ENCODE results near the gene RHBDD2.
A peak's percentile ranks its signal among the peaks of the same experiment; 100 is the strongest.
"Not testable (repeated sequence)": the region's sequence is repeated elsewhere in the genome, so short reads cannot be mapped to it uniquely, and the experiment has no call there.

The RHBDD2 gene

GRCh38 chr7:75866489-75867389 is 12.1 kb upstream of the RHBDD2 start:
- DNase-seq: peak; percentile 54

- DNase-seq: no peak
Measured at GRCh38 chr7:75867390-75867717, 11.5 kb upstream of the RHBDD2 start.

- DNase-seq: no peak
Measured at GRCh38 chr7:75868153-75868552, 10.7 kb upstream of the RHBDD2 start.

GRCh38 chr7:75869776-75870379 is 9.0 kb upstream of the RHBDD2 start:
- peak; percentile 41 for DNase-seq

GRCh38 chr7:75870557-75871161 is 8.2 kb upstream of the RHBDD2 start:
- peak; percentile 37 for DNase-seq

- DNase-seq: no peak
Measured at GRCh38 chr7:75872073-75872782, 6.6 kb upstream of the RHBDD2 start.

GRCh38 chr7:75874180-75874579 is 4.7 kb upstream of the RHBDD2 start:
- not testable (repeated sequence) for DNase-seq

- DNase-seq: no peak
Measured at GRCh38 chr7:75875113-75876080, 3.4 kb upstream of the RHBDD2 start.

GRCh38 chr7:75876126-75876881 is 2.5 kb upstream of the RHBDD2 start:
- DNase-seq: no peak

GRCh38 chr7:75878312-75878768 is 494 bp upstream of the RHBDD2 start:
- no peak for DNase-seq

- peak; percentile 33 for DNase-seq
Measured at GRCh38 chr7:75879771-75880184, 944 bp downstream of the RHBDD2 start.

- no peak for DNase-seq
Measured at GRCh38 chr7:75880242-75880641, 1.4 kb downstream of the RHBDD2 start.

- no peak for DNase-seq
Measured at GRCh38 chr7:75881436-75882095, 2.7 kb downstream of the RHBDD2 start.

- DNase-seq: not testable (repeated sequence)
Measured at GRCh38 chr7:75883265-75883824, 4.5 kb downstream of the RHBDD2 start.

- DNase-seq: no peak
Measured at GRCh38 chr7:75884476-75884875, 5.6 kb downstream of the RHBDD2 start.

- no peak for DNase-seq
Measured at GRCh38 chr7:75885036-75885435, 6.2 kb downstream of the RHBDD2 start.

GRCh38 chr7:75887669-75888369 is 9.0 kb downstream of the RHBDD2 start:
- no peak for DNase-seq

GRCh38 chr7:75888464-75889222 is 9.8 kb downstream of the RHBDD2 start:
- no peak for DNase-seq

Measured in activated CD4-positive, alpha-beta T cell treated with anti-CD3 and anti-CD28 coated beads for 48 hours (primary cell).